Trophoblast cell (in vitro differentiated cells and primary cell): ENCODE results near the gene MOB1B.

Source experiments
- DNase-seq, 2 donors: peaks; one replicate each; pipeline ENCODE4 v3.0.0-alpha.2; 2016
- H2AFZ ChIP-seq: 2 replicates; pipeline ENCODE4 v1.6.1; 2013; ENCODE audit warnings: low read length, moderate library complexity, mild to moderate bottlenecking; ENCODE audit not compliant: insufficient read depth, poor library complexity
- H2AK5ac ChIP-seq: 2 replicates; pipeline ENCODE4 v1.6.1; 2013; ENCODE audit warnings: mild to moderate bottlenecking, low read length
- H2BK120ac ChIP-seq: 2 replicates; pipeline ENCODE4 v1.6.1; 2013; ENCODE audit warnings: low read length, mild to moderate bottlenecking, moderate library complexity; ENCODE audit not compliant: insufficient read depth, poor library complexity
- H2BK12ac ChIP-seq: 2 replicates; pipeline ENCODE4 v1.6.1; 2013; ENCODE audit warnings: mild to moderate bottlenecking, low read length, moderate library complexity
- H2BK5ac ChIP-seq: 2 replicates; pipeline ENCODE4 v1.6.1; 2013; ENCODE audit warnings: low read length, low read depth, moderate library complexity, mild to moderate bottlenecking; ENCODE audit not compliant: poor library complexity
- H3K14ac ChIP-seq: 2 replicates; pipeline ENCODE4 v1.6.1; 2013; ENCODE audit warnings: mild to moderate bottlenecking, low read length
- H3K18ac ChIP-seq: 2 replicates; pipeline ENCODE4 v1.6.1; 2013; ENCODE audit warnings: mild to moderate bottlenecking, low read length
- H3K23ac ChIP-seq: 2 replicates; pipeline ENCODE4 v1.6.1; 2013; ENCODE audit warnings: low read length
- H3K27ac ChIP-seq: 2 replicates; pipeline ENCODE4 v1.5.1; 2013; ENCODE audit warnings: low read depth, mild to moderate bottlenecking, inconsistent platforms, low read length, moderate library complexity
- H3K27me3 ChIP-seq: 2 replicates; pipeline ENCODE4 v1.6.1; 2013; ENCODE audit warnings: inconsistent platforms, mild to moderate bottlenecking, low read length, moderate library complexity; ENCODE audit not compliant: insufficient read depth
- H3K36me3 ChIP-seq, 2 experiments: 1 replicate in 1 of 2; 2 replicates in 1 of 2; pipeline ENCODE4 v1.6.1; 2013; ENCODE audit warnings: low read length in 2 of 2, mild to moderate bottlenecking in 2 of 2, moderate library complexity in 1 of 2; ENCODE audit not compliant: insufficient read depth in 2 of 2, control insufficient read depth in 1 of 2
- H3K4ac ChIP-seq: 2 replicates; pipeline ENCODE4 v1.6.1; 2013; ENCODE audit warnings: low read depth, mild to moderate bottlenecking, low read length, moderate library complexity
- H3K4me1 ChIP-seq, 2 experiments: 1 replicate in 1 of 2; 2 replicates in 1 of 2; pipeline ENCODE4 v1.6.1; 2013; ENCODE audit warnings: low read length in 2 of 2, mild to moderate bottlenecking in 2 of 2, moderate library complexity in 1 of 2; ENCODE audit not compliant: insufficient read depth in 2 of 2, control insufficient read depth in 1 of 2
- H3K4me2 ChIP-seq: 2 replicates; pipeline ENCODE4 v1.6.1; 2013; ENCODE audit warnings: inconsistent platforms, mild to moderate bottlenecking, low read length, moderate library complexity
- H3K4me3 ChIP-seq: 2 replicates; pipeline ENCODE4 v1.5.1; 2013; ENCODE audit warnings: mild to moderate bottlenecking, low read depth, low read length, inconsistent platforms
- H3K79me1 ChIP-seq: one replicate; pipeline ENCODE4 v1.6.1; 2013; ENCODE audit warnings: low read length
- H3K79me2 ChIP-seq: 2 replicates; pipeline ENCODE4 v1.6.1; 2013; ENCODE audit warnings: low read length, mild to moderate bottlenecking; ENCODE audit not compliant: control insufficient read depth, insufficient read depth, poor library complexity
- H3K9ac ChIP-seq: 2 replicates; pipeline ENCODE4 v1.6.1; 2013; ENCODE audit warnings: mild to moderate bottlenecking, low read length
- H3K9me3 ChIP-seq: 2 replicates; pipeline ENCODE4 v1.6.1; 2013; ENCODE audit warnings: low read depth, mild to moderate bottlenecking, control low read depth, inconsistent platforms, low read length; ENCODE audit not compliant: insufficient read depth
- H4K12ac ChIP-seq: 2 replicates; pipeline ENCODE4 v1.6.1; 2013; ENCODE audit warnings: low read depth, mild to moderate bottlenecking, low read length, moderate library complexity
- H4K8ac ChIP-seq: 2 replicates; pipeline ENCODE4 v1.6.1; 2013; ENCODE audit warnings: low read depth, mild to moderate bottlenecking, low read length, moderate library complexity
- H4K91ac ChIP-seq: one replicate; pipeline ENCODE4 v1.6.1; 2013; ENCODE audit warnings: low read depth, mild to moderate bottlenecking, low read length, moderate library complexity
- WGBS: extraction: QIAGEN DNeasy Blood & Tissue Kit; methylation state at CpG from one replicate; pipeline ENCODE4 v1.1.7; 2013; ENCODE audit warnings: missing lambda C conversion rate; ENCODE audit not compliant: insufficient read length, insufficient coverage; ENCODE audit errors: extremely low coverage; 5-methylcytosine and 5-hydroxymethylcytosine counted together

Gene MOB1B

GRCh38 chr4:70930530-70931256, 28.5 kb downstream of the MOB1B start:
- H4K12ac ChIP-seq = no peak overlapping the region
- no peak overlapping the region for H3K9ac ChIP-seq
- no peaks in the 10 kb centered on the region for H3K9me3 ChIP-seq
- no CpG with 5 or more reads among the region's 2 CpGs for WGBS
- H3K18ac ChIP-seq = no peak overlapping the region
- no peak overlapping the region for H2AK5ac ChIP-seq
- no peak overlapping the region for H3K4me2 ChIP-seq
- no peaks in the 10 kb centered on the region for H3K79me1 ChIP-seq
- H3K14ac ChIP-seq = no peak overlapping the region
- H3K36me3 ChIP-seq = no peaks in the 10 kb centered on the region
- H3K4ac ChIP-seq = no peak overlapping the region
- no peak overlapping the region for H3K27ac ChIP-seq
- no peak overlapping the region for H3K4me3 ChIP-seq
- no peak overlapping the region for H4K91ac ChIP-seq
- H4K8ac ChIP-seq = no peak overlapping the region
- no peak overlapping the region for H3K23ac ChIP-seq
- H2AFZ ChIP-seq = no peak overlapping the region
- H2BK12ac ChIP-seq = no peak overlapping the region
- no peaks in the 10 kb centered on the region for H3K27me3 ChIP-seq
- no peak overlapping the region for H2BK5ac ChIP-seq
- no peak for DNase-seq
- peaks cover 1% of the 10 kb centered on the region for H3K79me2 ChIP-seq
- peaks cover 0 to 3% of the 10 kb centered on the region in 2 experiments for H3K4me1 ChIP-seq
- H2BK120ac ChIP-seq = no peak overlapping the region

- Histone ChIP-seq H3K4me1 (peaks cover 0 to 3% of the 10 kb centered on the region in 2 experiments), H3K18ac (no peak overlapping the region), H3K4me2 (no peak overlapping the region), H2AK5ac (no peak overlapping the region), H3K9ac (no peak overlapping the region), H2BK120ac (no peak overlapping the region), H4K8ac (no peak overlapping the region), H3K27me3 (no peaks in the 10 kb centered on the region), H3K14ac (no peak overlapping the region), H3K23ac (no peak overlapping the region), H4K12ac (no peak overlapping the region), H2BK12ac (no peak overlapping the region), H4K91ac (no peak overlapping the region), H2BK5ac (no peak overlapping the region), H3K4me3 (no peak overlapping the region), H3K79me1 (no peaks in the 10 kb centered on the region), H3K9me3 (no peaks in the 10 kb centered on the region), H2AFZ (no peak overlapping the region), H3K79me2 (peaks cover 1% of the 10 kb centered on the region), H3K4ac (no peak overlapping the region), H3K36me3 (no peaks in the 10 kb centered on the region), H3K27ac (no peak overlapping the region)
- DNase-seq = no peak
- WGBS = no CpG with 5 or more reads among the region's 1 CpG
Observed at GRCh38 chr4:70931347-70931746, 29.2 kb downstream of the MOB1B start.

DNA sequence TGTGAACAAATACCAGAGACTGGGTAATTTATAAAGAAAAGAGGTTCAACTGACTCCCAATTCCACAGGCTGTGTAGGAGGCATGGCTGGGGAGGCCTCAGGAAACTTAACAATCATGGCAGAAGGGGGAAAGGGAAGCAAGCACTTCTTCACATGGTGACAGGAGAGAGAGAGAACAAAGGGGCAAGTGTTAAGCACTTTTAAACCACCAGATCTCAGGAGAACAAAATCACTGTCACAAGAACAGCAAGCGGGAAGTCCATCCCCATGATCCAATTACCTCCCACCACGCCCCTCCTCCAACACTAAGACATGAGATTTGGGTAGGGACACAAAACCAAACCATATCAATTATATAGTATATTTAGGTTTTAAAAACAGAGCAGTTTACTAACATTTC, 30.8 kb downstream of the MOB1B start:
- Histone ChIP-seq H3K79me1 (no peaks in the 10 kb centered on the region), H3K27me3 (no peaks in the 10 kb centered on the region), H3K9ac (no peak overlapping the region), H2BK12ac (no peak overlapping the region), H3K4me2 (no peak overlapping the region), H3K14ac (no peak overlapping the region), H2AK5ac (no peak overlapping the region), H2AFZ (no peak overlapping the region), H3K4me1 (no peaks in the 10 kb centered on the region), H3K4me3 (no peak overlapping the region), H3K36me3 (no peaks in the 10 kb centered on the region), H2BK5ac (no peak overlapping the region), H4K8ac (no peak overlapping the region), H4K12ac (no peak overlapping the region), H2BK120ac (no peak overlapping the region), H3K9me3 (no peaks in the 10 kb centered on the region), H3K18ac (no peak overlapping the region), H3K23ac (no peak overlapping the region), H3K79me2 (no peaks in the 10 kb centered on the region), H4K91ac (no peak overlapping the region), H3K27ac (no peak overlapping the region), H3K4ac (peak overlapping the region; percentile 50)
- no peak for DNase-seq
- WGBS = no CpG with 5 or more reads among the region's 2 CpGs

DNA sequence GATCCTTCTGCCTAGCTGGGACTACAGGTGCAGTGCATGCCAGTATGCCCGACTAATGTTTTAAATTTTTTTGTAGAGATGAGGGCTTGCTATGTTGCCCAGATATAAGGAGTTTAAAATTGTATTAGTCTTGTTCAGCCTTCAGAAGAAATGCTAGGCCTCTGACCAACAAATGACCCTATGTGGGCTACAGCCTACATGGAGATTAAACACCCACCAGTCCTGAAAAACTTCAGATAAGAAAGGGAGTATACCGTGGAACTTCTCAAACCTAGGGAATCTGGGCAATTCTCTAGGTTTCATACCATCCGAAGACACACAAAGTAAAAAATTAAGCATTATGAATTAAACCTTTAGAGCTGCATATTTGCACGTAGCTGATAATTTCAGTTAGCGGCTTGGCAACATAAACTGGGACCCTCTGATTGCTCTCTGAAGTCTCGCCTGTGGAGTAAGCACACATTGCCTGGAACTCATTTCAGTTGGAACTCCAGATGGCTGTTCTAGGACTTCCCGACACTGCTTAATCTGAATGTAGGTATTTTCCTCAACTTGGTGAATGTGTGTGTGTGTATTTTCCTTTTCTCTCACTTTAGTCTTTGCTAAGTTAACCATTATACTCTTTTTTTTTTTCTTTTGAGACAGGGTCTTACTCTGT, 33.0 kb downstream of the MOB1B start:
- H3K4me3 ChIP-seq = no peak overlapping the region
- no CpG with 5 or more reads among the region's 7 CpGs for whole genome bisulfite sequencing
- H3K36me3 ChIP-seq = no peaks in the 10 kb centered on the region

More for the DNA sequence above, 33.0 kb downstream of the MOB1B start:
- Histone ChIP-seq H3K4me2 (no peak overlapping the region), H4K12ac (no peak overlapping the region), H3K27ac (no peak overlapping the region), H2BK120ac (no peak overlapping the region), H2AFZ (no peak overlapping the region), H4K8ac (no peak overlapping the region), H2BK12ac (no peak overlapping the region), H3K4me1 (no peaks in the 10 kb centered on the region), H3K23ac (no peak overlapping the region), H4K91ac (no peak overlapping the region), H3K79me1 (no peaks in the 10 kb centered on the region), H3K79me2 (no peaks in the 10 kb centered on the region), H3K9ac (no peak overlapping the region), H3K4ac (no peak overlapping the region), H2BK5ac (no peak overlapping the region), H3K14ac (no peak overlapping the region), H3K27me3 (no peaks in the 10 kb centered on the region), H3K9me3 (no peaks in the 10 kb centered on the region), H3K18ac (no peak overlapping the region), H2AK5ac (no peak overlapping the region)
- peak; percentile 18 to 58 for DNase-seq
